Activated naive CD4-positive, alpha-beta T cell treated with anti-CD3 and anti-CD28 coated beads, Interleukin-2, amount 50 U/mL, for 24 hours (primary cell): Measurements from ENCODE around the gene CERS6.
A peak's percentile ranks its signal among the peaks of the same experiment; 100 is the strongest.

Source experiments
- H3K27ac Mint-ChIP-seq: one replicate; pipeline ENCODE4 v1.8.0; 2021; ENCODE audit warnings: mild to moderate bottlenecking, mixed read lengths
- H3K27me3 Mint-ChIP-seq: one replicate; pipeline ENCODE4 v1.8.0; 2021; ENCODE audit warnings: mixed read lengths
- H3K36me3 Mint-ChIP-seq: one replicate; pipeline ENCODE4 v1.8.0; 2021; ENCODE audit warnings: mixed read lengths
- H3K4me1 Mint-ChIP-seq: one replicate; pipeline ENCODE4 v1.8.0; 2021; ENCODE audit warnings: mixed read lengths
- H3K4me3 Mint-ChIP-seq: one replicate; pipeline ENCODE4 v1.8.0; 2021; ENCODE audit warnings: mild to moderate bottlenecking, mixed read lengths
- H3K9me3 Mint-ChIP-seq: one replicate; pipeline ENCODE4 v1.8.0; 2021; ENCODE audit warnings: mixed read lengths

CERS6 gene

GRCh38 chr2:168571061-168571460, 115.0 kb downstream of the CERS6 start:
- peaks cover 31% of the 10 kb centered on the region for H3K4me1 Mint-ChIP-seq
- peak overlapping the region; percentile 88 for H3K27ac Mint-ChIP-seq
- H3K27me3 Mint-ChIP-seq, result no peaks in the 10 kb centered on the region
- no peak overlapping the region for H3K4me3 Mint-ChIP-seq
- peaks cover 15% of the 10 kb centered on the region for H3K36me3 Mint-ChIP-seq
- peaks cover 5% of the 10 kb centered on the region for H3K9me3 Mint-ChIP-seq

- H3K9me3 Mint-ChIP-seq, result peaks cover 5% of the 10 kb centered on the region
- H3K4me1 Mint-ChIP-seq, result peaks cover 18% of the 10 kb centered on the region
- peaks cover 14% of the 10 kb centered on the region for H3K36me3 Mint-ChIP-seq
- no peak overlapping the region for H3K4me3 Mint-ChIP-seq
- no peaks in the 10 kb centered on the region for H3K27me3 Mint-ChIP-seq
- H3K27ac Mint-ChIP-seq, result no peak overlapping the region
Observed at GRCh38 chr2:168573128-168573903, 117.2 kb downstream of the CERS6 start.

- Mint-ChIP-seq H3K27me3 (no peaks in the 10 kb centered on the region), H3K36me3 (peaks cover 13% of the 10 kb centered on the region), H3K4me3 (no peak overlapping the region), H3K4me1 (peaks cover 22% of the 10 kb centered on the region), H3K9me3 (peaks cover 5% of the 10 kb centered on the region), H3K27ac (peak overlapping the region; percentile 76)
Observed at GRCh38 chr2:168574856-168575630, 119.0 kb downstream of the CERS6 start.

GRCh38 chr2:168577885-168578284, 121.8 kb downstream of the CERS6 start:
- Mint-ChIP-seq H3K36me3 (peaks cover 11% of the 10 kb centered on the region), H3K4me1 (peaks cover 46% of the 10 kb centered on the region), H3K27ac (no peak overlapping the region), H3K27me3 (no peaks in the 10 kb centered on the region), H3K4me3 (no peak overlapping the region), H3K9me3 (peaks cover 3% of the 10 kb centered on the region)

- Mint-ChIP-seq H3K9me3 (no peaks in the 10 kb centered on the region), H3K27ac (peak overlapping the region; percentile 81), H3K4me1 (peaks cover 66% of the 10 kb centered on the region), H3K4me3 (peak overlapping the region; percentile 2), H3K36me3 (peaks cover 9% of the 10 kb centered on the region), H3K27me3 (no peaks in the 10 kb centered on the region)
Observed at GRCh38 chr2:168583064-168583709, 127.1 kb downstream of the CERS6 start.

GRCh38 chr2:168583710-168584521, 127.8 kb downstream of the CERS6 start:
- H3K27me3 Mint-ChIP-seq, result no peaks in the 10 kb centered on the region
- H3K27ac Mint-ChIP-seq, result peak overlapping the region; percentile 81
- peaks cover 70% of the 10 kb centered on the region for H3K4me1 Mint-ChIP-seq

GRCh38 chr2:168584911-168585310, 128.8 kb downstream of the CERS6 start:
- Mint-ChIP-seq H3K9me3 (no peaks in the 10 kb centered on the region), H3K27ac (peak overlapping the region; percentile 14), H3K27me3 (no peaks in the 10 kb centered on the region), H3K4me3 (no peak overlapping the region), H3K36me3 (peaks cover 11% of the 10 kb centered on the region), H3K4me1 (peaks cover 73% of the 10 kb centered on the region)

More at GRCh38 chr2:168583710-168584521, 127.8 kb downstream of the CERS6 start:
- Mint-ChIP-seq H3K4me3 (peak overlapping the region; percentile 2), H3K36me3 (peaks cover 12% of the 10 kb centered on the region), H3K9me3 (no peaks in the 10 kb centered on the region)

- Mint-ChIP-seq H3K9me3 (no peaks in the 10 kb centered on the region), H3K4me3 (no peak overlapping the region), H3K36me3 (peaks cover 9% of the 10 kb centered on the region), H3K27me3 (no peaks in the 10 kb centered on the region), H3K27ac (no peak overlapping the region), H3K4me1 (peaks cover 67% of the 10 kb centered on the region)
Observed at GRCh38 chr2:168585700-168586099, 129.6 kb downstream of the CERS6 start.

GRCh38 chr2:168587307-168587706, 131.2 kb downstream of the CERS6 start:
- Mint-ChIP-seq H3K27ac (no peak overlapping the region), H3K4me1 (peaks cover 60% of the 10 kb centered on the region), H3K4me3 (no peak overlapping the region), H3K36me3 (peaks cover 9% of the 10 kb centered on the region), H3K9me3 (no peaks in the 10 kb centered on the region), H3K27me3 (no peaks in the 10 kb centered on the region)

GRCh38 chr2:168589236-168590211, 133.5 kb downstream of the CERS6 start:
- Mint-ChIP-seq H3K4me1 (peaks cover 57% of the 10 kb centered on the region), H3K27me3 (no peaks in the 10 kb centered on the region), H3K27ac (no peak overlapping the region), H3K4me3 (no peak overlapping the region), H3K9me3 (no peaks in the 10 kb centered on the region), H3K36me3 (peaks cover 11% of the 10 kb centered on the region)

GRCh38 chr2:168592181-168592831, 136.2 kb downstream of the CERS6 start:
- H3K4me1 Mint-ChIP-seq, result peaks cover 68% of the 10 kb centered on the region
- no peaks in the 10 kb centered on the region for H3K9me3 Mint-ChIP-seq
- H3K27ac Mint-ChIP-seq, result no peak overlapping the region
- no peak overlapping the region for H3K4me3 Mint-ChIP-seq
- peaks cover 11% of the 10 kb centered on the region for H3K36me3 Mint-ChIP-seq
- no peaks in the 10 kb centered on the region for H3K27me3 Mint-ChIP-seq

GRCh38 chr2:168593713-168594112, 137.6 kb downstream of the CERS6 start:
- H3K27ac Mint-ChIP-seq, result no peak overlapping the region

GRCh38 chr2:168594778-168595177, 138.7 kb downstream of the CERS6 start:
- Mint-ChIP-seq H3K36me3 (peaks cover 11% of the 10 kb centered on the region), H3K27me3 (no peaks in the 10 kb centered on the region), H3K4me1 (peaks cover 69% of the 10 kb centered on the region), H3K4me3 (no peak overlapping the region), H3K27ac (peak overlapping the region; percentile 5), H3K9me3 (no peaks in the 10 kb centered on the region)

More at GRCh38 chr2:168593713-168594112, 137.6 kb downstream of the CERS6 start:
- Mint-ChIP-seq H3K9me3 (no peaks in the 10 kb centered on the region), H3K36me3 (peaks cover 12% of the 10 kb centered on the region), H3K4me1 (peaks cover 68% of the 10 kb centered on the region), H3K27me3 (no peaks in the 10 kb centered on the region), H3K4me3 (no peak overlapping the region)
